Right cardiac atrium (tissue), 5 donors: Measurements from ENCODE around the gene SLC38A10. TPM values are rescaled to one million over a fixed set of nuclear protein-coding genes. Genes with fewer than 3 reads are reported as not detected.

Experiments
- ATAC-seq, 2 donors: fragments of 200-7000 bp; cut with Tn5 transposase; one replicate each; pipeline versions ENCODE4 v1.8.0 to v1.9.1; 2020; ENCODE audit warnings: moderate library complexity in 2 of 2, mild to moderate bottlenecking in 1 of 2
- DNase-seq, 3 donors: peaks; one replicate each; pipeline ENCODE4 v3.0.0-alpha.2; 2020
- H3K27ac ChIP-seq: one replicate; pipeline ENCODE4 v1.5.1; 2013; ENCODE audit warnings: mild to moderate bottlenecking, low read length, control low read depth, moderate library complexity
- H3K27me3 ChIP-seq: one replicate; pipeline ENCODE4 v1.6.1; 2013; ENCODE audit not compliant: control insufficient read depth, insufficient read depth
- H3K4me1 ChIP-seq: one replicate; pipeline ENCODE4 v1.6.1; 2013; ENCODE audit warnings: low read length; ENCODE audit not compliant: control insufficient read depth, insufficient read depth
- H3K4me3 ChIP-seq: one replicate; pipeline ENCODE4 v1.5.1; 2013; ENCODE audit warnings: low read length, control low read depth
- H3K9me3 ChIP-seq: one replicate; pipeline ENCODE4 v1.6.1; 2013; ENCODE audit warnings: low read length; ENCODE audit not compliant: control insufficient read depth
- WGBS: extraction: QIAGEN DNeasy Blood & Tissue Kit; methylation state at CpG from one replicate; pipeline ENCODE4 v1.1.7; 2013; 5-methylcytosine and 5-hydroxymethylcytosine counted together
- intact Hi-C, 4 donors: fragments of 100-400 bp; cut with DNase I; formaldehyde crosslinking; loops; one replicate each; pipeline versions ENCODE4 v1.11.0 to v1.14.0; 2022 to 2023
- polyA plus RNA-seq: library from polyadenylated mRNA; stranded (reverse); fragments of 200-250 nt; gene quantifications from one replicate; pipeline ENCODE4 v1.2.3, GENCODE V29; 2013
- total RNA-seq, 4 donors: library from RNA; stranded (reverse); fragmentation: NEBNext Ultra II Directional; extraction: Animal tissue kit (Norgen Biotek cat#: 25700); gene quantifications; one replicate each; pipeline ENCODE4 v1.2.1, GENCODE V29; 2021
- donor health status: healthy with polysubstance abuse.
- donor health status: DM: no; HTN: yes; CAD: no.
- donor health status: DM: no; HTN: no; CAD: no.
- donor health status: DM: no; HTN: yes; CAD: no; lungs with severe emphysema.
- donor health status: DM: yes; HTN: yes; CAD: no.

SLC38A10 gene
- total and polyA plus RNA-seq, 5 donors, result 50.8 to 63.9 (median 55.2) TPM

DNA sequence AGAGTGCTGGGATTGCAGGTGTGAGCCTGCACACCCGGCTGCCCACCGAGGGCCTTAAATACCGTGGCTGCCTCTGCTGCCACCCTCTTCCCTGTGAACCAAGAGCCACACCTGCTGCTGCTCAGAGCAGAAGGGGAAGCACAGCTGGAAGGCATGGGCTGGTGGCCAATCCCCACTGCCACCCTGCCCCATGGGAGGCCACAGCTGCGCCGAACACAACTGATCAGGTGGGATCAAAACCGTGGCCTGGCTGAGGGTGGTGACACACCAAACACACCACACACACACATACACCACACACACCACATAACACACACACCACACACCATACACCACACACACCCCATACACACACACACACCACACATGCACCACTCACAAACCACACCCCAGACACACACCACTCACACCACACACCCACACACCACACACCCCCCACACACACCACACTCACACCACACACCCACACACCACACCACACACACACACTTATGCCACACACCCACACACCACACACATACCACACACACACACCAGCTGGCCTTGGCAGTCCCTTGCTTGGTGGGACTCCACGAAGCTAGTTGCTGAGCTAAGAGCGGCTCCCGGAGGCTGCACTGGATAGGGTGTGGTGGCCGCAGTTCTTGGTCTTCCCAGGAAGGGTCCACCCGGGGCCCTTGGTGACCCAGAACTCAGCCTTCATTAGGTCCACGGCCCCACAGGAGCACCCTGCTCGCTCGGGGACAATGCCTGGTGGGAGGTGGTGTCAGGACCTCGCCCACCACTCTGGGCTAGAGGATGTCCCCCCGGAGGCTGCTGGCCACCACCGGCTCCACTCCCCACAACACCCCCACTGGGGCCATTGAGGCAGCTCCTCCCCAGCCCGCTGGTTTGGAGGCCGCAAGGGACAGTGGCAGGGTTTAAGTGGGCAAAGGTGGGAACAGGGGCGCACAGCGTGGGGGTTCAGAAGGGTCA is 87.2 kb downstream of the SLC38A10 start:
- DNase-seq (peak in 1 of 3 donors; percentile 35), ATAC-seq (no peak)
- H3K9me3 ChIP-seq, result no peaks in the 10 kb centered on the region
- no peaks in the 10 kb centered on the region for H3K27me3 ChIP-seq
- no peaks in the 10 kb centered on the region for H3K4me1 ChIP-seq
- intact Hi-C loops, result no loop called here
- WGBS, result 87% methylated on average over 21 of the region's 21 CpGs
- H3K4me3 ChIP-seq, result no peak overlapping the region
- no peak overlapping the region for H3K27ac ChIP-seq

DNA sequence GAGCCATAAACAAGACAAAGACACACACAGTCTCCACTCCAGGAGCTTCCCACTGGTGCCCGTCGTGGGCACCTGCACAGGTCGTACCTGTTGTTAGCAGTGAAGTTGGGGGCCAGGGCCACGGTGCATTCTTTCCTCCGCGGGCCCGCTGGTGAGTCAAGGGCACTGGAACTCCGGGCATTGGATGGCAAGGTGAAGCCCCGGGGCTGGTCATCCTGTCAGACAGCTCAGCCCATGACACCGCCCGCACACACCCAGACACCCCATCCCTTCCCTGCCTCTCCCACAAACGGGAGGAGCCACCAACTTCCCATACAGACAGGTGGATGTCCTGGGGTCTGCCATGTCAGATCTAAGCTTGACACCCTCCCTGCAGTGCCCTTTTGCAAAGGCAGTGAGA is 88.5 kb downstream of the SLC38A10 start:
- Histone ChIP-seq H3K4me1 (no peaks in the 10 kb centered on the region), H3K27me3 (no peaks in the 10 kb centered on the region), H3K27ac (no peak overlapping the region), H3K9me3 (no peaks in the 10 kb centered on the region), H3K4me3 (no peak overlapping the region)
- no peak for ATAC-seq
- intact Hi-C loops, result no loop called here
- WGBS, result 93% methylated on average over 12 of the region's 12 CpGs
- peak in 1 of 3 donors; percentile 11 for DNase-seq

DNA sequence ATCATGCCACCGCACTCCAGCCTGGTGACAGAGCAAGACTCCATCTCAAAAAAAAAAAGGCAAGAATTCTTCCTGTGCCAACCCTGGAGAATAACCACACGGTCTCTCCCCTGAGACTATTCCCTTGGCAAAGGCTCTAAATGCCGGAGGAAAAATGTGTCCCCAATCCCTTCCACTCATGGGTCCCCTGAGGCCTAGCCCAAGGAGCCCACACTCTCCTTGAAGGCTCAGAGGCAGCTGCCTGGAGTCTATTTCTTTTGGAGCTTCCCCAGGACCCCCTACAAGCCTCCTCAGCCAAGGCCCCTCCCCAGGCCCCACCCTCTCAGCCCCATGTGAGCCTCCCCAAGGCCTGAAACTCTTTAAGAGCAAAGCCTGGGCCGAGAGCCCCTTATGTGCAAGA is 88.9 kb downstream of the SLC38A10 start:
- ATAC-seq, result no peak
- no peak overlapping the region for H3K27ac ChIP-seq
- H3K4me3 ChIP-seq, result no peak overlapping the region
- no peaks in the 10 kb centered on the region for H3K4me1 ChIP-seq
- WGBS, result 72% methylated on average over 4 of the region's 4 CpGs
- no peaks in the 10 kb centered on the region for H3K27me3 ChIP-seq
- H3K9me3 ChIP-seq, result no peaks in the 10 kb centered on the region
- intact Hi-C loops, result no loop called here
- peak in 1 of 3 donors; percentile 37 for DNase-seq

- WGBS, result 88% methylated on average over 10 of the region's 10 CpGs
- intact Hi-C loops, result no loop called here
These were observed 90.5 kb downstream of the SLC38A10 start for GRCh38 chr17:81204578-81204977.

GRCh38 chr17:81203136-81203535 is 92.0 kb downstream of the SLC38A10 start:
- Histone ChIP-seq H3K4me1 (no peaks in the 10 kb centered on the region), H3K4me3 (no peak overlapping the region), H3K27me3 (no peaks in the 10 kb centered on the region), H3K9me3 (no peaks in the 10 kb centered on the region), H3K27ac (no peak overlapping the region)
- intact Hi-C loops, result no loop called here
- WGBS, result 96% methylated on average over 20 of the region's 20 CpGs
- ATAC-seq (no peak), DNase-seq (peak in 1 of 3 donors; percentile 26)

More at GRCh38 chr17:81204578-81204977, 90.5 kb downstream of the SLC38A10 start:
- no peak overlapping the region for H3K27ac ChIP-seq
- no peaks in the 10 kb centered on the region for H3K27me3 ChIP-seq
- ATAC-seq (no peak), DNase-seq (peak in 1 of 3 donors; percentile 14)
- H3K9me3 ChIP-seq, result no peaks in the 10 kb centered on the region
- no peak overlapping the region for H3K4me3 ChIP-seq
- H3K4me1 ChIP-seq, result no peaks in the 10 kb centered on the region

DNA sequence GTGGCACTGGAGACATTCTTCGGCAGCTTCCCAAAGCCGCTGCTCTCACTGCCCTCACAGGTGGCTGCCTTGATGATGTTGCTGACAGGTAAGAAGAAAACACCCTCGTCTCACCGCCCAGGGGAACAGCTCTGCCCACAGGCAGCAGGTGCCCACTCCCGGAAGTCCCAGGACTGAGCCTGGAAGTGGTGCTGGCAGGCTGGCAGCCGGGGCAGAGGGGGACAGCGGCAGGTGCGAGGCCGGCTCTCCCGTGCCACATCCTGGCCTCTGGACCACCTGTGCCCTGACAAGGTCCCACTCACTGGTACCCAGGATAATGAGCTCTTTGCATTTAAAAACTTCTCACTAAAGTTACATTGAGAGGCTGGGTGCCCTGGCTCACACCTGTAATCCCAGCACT is 92.8 kb downstream of the SLC38A10 start:
- Histone ChIP-seq H3K4me3 (no peak overlapping the region), H3K27ac (no peak overlapping the region), H3K4me1 (no peaks in the 10 kb centered on the region), H3K27me3 (no peaks in the 10 kb centered on the region), H3K9me3 (no peaks in the 10 kb centered on the region)
- DNase-seq (peak in 1 of 3 donors; percentile 18), ATAC-seq (no peak)
- intact Hi-C loops, result no loop called here
- WGBS, result 97% methylated on average over 10 of the region's 10 CpGs

- ATAC-seq, result peak; percentile 53 to 63
- Histone ChIP-seq H3K4me3 (no peak overlapping the region), H3K9me3 (no peaks in the 10 kb centered on the region), H3K27ac (no peak overlapping the region), H3K4me1 (no peaks in the 10 kb centered on the region), H3K27me3 (no peaks in the 10 kb centered on the region)
- peak in 1 of 3 donors; percentile 68 for DNase-seq
- WGBS, result 71% methylated on average over 27 of the region's 27 CpGs
- intact Hi-C loops, result loop anchor here in 1 of 4 donors (2.0 kb wide), 1 partner anchor 58 kb away; no protein-coding TSS in a partner anchor
These were observed 94.2 kb downstream of the SLC38A10 start for GRCh38 chr17:81200695-81201580.

DNA sequence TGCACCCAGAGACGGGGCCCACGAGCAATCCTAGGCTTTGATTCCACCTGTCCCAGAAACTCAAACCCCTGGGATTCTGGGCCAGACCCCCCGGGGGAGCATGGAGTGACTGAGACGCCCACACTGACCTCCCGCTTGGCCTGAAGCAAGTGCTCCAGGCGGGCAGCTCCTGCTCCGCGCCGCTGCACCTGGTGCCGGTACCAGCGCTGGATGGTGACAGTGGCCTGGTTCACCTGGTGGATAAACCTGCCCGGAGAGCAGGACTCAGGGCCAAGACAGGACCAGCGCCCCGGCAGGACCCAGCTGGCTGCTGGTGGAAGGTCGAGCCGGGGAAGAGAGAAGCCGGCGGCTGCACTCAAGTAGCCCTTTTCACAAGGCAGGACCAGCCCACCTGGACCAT is 94.9 kb downstream of the SLC38A10 start:
- no peak overlapping the region for H3K4me3 ChIP-seq
- no peaks in the 10 kb centered on the region for H3K4me1 ChIP-seq
- ATAC-seq (no peak), DNase-seq (peak in 1 of 3 donors; percentile 35)
- H3K27me3 ChIP-seq, result no peaks in the 10 kb centered on the region
- H3K27ac ChIP-seq, result no peak overlapping the region
- no peaks in the 10 kb centered on the region for H3K9me3 ChIP-seq
- WGBS, result 96% methylated on average over 18 of the region's 18 CpGs
- intact Hi-C loops, result loop anchor here in 1 of 4 donors (2.0 kb wide), 1 partner anchor 57 kb away; no protein-coding TSS in a partner anchor

DNA sequence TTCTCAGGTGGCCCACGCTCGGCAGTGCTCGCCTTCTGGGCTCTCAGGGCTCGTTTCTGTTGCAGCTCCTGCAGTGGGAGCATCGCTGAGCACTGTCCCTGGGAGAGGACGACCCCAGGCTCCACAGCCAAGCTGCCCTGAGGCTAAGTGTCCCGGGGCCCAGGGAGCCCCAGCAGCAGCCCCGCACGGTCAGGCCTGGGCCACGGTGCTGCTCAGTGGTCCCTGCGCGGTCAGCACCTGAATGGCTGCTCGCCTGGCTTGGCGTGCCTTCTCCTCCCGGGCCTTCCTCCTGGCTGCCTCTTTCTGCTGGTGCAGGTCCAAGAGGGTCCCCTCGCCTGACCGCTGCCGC is 95.7 kb downstream of the SLC38A10 start:
- ATAC-seq, result no peak
- 95% methylated on average over 18 of the region's 18 CpGs for WGBS
- Histone ChIP-seq H3K4me3 (no peak overlapping the region), H3K4me1 (no peaks in the 10 kb centered on the region), H3K27ac (no peak overlapping the region), H3K9me3 (no peaks in the 10 kb centered on the region), H3K27me3 (no peaks in the 10 kb centered on the region)
- intact Hi-C loops, result loop anchor here in 1 of 4 donors (5.0 kb wide), 1 partner anchor 52 kb away; no protein-coding TSS in a partner anchor
- peak in 1 of 3 donors; percentile 39 for DNase-seq

DNA sequence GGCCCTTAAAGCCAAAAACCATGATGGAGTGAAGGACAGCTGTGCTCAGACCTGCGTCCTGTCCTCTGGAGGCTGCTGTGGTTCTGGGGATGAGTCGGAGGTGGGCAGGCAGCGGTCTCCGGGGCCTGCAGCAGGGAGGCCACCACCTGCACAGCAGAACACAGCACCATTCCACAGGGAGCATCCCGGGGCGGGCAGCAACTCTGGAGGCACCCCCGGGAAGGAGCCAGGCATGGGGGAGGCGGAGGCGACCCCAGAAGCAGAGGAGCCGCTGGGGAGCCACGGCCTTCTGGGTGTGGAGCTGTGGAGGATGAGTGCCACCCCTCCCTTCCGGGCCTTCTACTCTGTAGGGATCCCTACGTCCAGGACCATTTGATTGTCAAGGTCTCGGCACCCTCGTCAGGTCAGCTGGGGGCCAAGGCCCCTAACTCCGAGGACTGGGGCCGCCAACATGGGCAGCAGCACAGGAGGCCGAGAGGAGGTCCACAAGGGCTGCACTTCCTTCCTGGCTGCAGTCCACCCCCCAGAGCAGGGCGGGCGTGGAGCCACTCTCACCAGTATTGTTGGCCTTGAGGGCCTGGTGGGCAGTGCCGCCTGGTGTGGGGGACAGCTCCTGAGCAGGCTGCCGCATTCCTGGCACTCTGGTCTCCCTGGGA is 96.2 kb downstream of the SLC38A10 start:
- Histone ChIP-seq H3K9me3 (no peaks in the 10 kb centered on the region), H3K27ac (no peak overlapping the region), H3K27me3 (no peaks in the 10 kb centered on the region), H3K4me3 (no peak overlapping the region), H3K4me1 (no peaks in the 10 kb centered on the region)
- DNase-seq, result peak in 2 of 3 donors; percentile 43 to 55
- intact Hi-C loops, result loop anchor here in 1 of 4 donors (5.0 kb wide), 1 partner anchor 52 kb away; no protein-coding TSS in a partner anchor
- no peak for ATAC-seq
- WGBS, result 87% methylated on average over 22 of the region's 22 CpGs
